DMS114 treated with DMSO at 0.1 percent for 48 hours (cell line): ENCODE results near the gene BAIAP2L1.
"Not testable (repeated sequence)": the region's sequence is repeated elsewhere in the genome, so short reads cannot be mapped to it uniquely, and the experiment has no call there.

Experiments used
- DNase-seq: peaks from one replicate; lab custom pipeline; 2025; ENCODE audit not compliant: unreplicated experiment; lab: John Stamatoyannopoulos, UW

The BAIAP2L1 gene

GRCh38 chr7:98399890-98400541, 874 bp downstream of the BAIAP2L1 start:
- DNase-seq: no peak

GRCh38 chr7:98399462-98399861, 1.4 kb downstream of the BAIAP2L1 start:
- no peak for DNase-seq

GRCh38 chr7:98398567-98399372, 2.1 kb downstream of the BAIAP2L1 start:
- no peak for DNase-seq

GRCh38 chr7:98396768-98397167, 4.1 kb downstream of the BAIAP2L1 start:
- DNase-seq: no peak

- no peak for DNase-seq
Observed at GRCh38 chr7:98395951-98396350, 4.9 kb downstream of the BAIAP2L1 start.

- DNase-seq: no peak
Observed at GRCh38 chr7:98395481-98395880, 5.4 kb downstream of the BAIAP2L1 start.

- no peak for DNase-seq
Observed at GRCh38 chr7:98394377-98394836, 6.5 kb downstream of the BAIAP2L1 start.

- DNase-seq: no peak
Observed at GRCh38 chr7:98387544-98388226, 13.2 kb downstream of the BAIAP2L1 start.

GRCh38 chr7:98387131-98387530, 13.8 kb downstream of the BAIAP2L1 start:
- DNase-seq: no peak

GRCh38 chr7:98385532-98385931, 15.4 kb downstream of the BAIAP2L1 start:
- not testable (repeated sequence) for DNase-seq

GRCh38 chr7:98378210-98378819, 22.6 kb downstream of the BAIAP2L1 start:
- DNase-seq: no peak

GRCh38 chr7:98376711-98377110, 24.2 kb downstream of the BAIAP2L1 start:
- DNase-seq: no peak

- no peak for DNase-seq
Observed at GRCh38 chr7:98375664-98376063, 25.2 kb downstream of the BAIAP2L1 start.

GRCh38 chr7:98374285-98374680, 26.6 kb downstream of the BAIAP2L1 start:
- no peak for DNase-seq

- DNase-seq: no peak
Observed at GRCh38 chr7:98372993-98373392, 27.9 kb downstream of the BAIAP2L1 start.

GRCh38 chr7:98369726-98370125, 31.2 kb downstream of the BAIAP2L1 start:
- no peak for DNase-seq

- no peak for DNase-seq
Observed at GRCh38 chr7:98368716-98369115, 32.2 kb downstream of the BAIAP2L1 start.

GRCh38 chr7:98366562-98366938, 34.3 kb downstream of the BAIAP2L1 start:
- no peak for DNase-seq

- DNase-seq: no peak
Observed at GRCh38 chr7:98365863-98366561, 34.9 kb downstream of the BAIAP2L1 start.

- no peak for DNase-seq
Observed at GRCh38 chr7:98364220-98364619, 36.7 kb downstream of the BAIAP2L1 start.

- DNase-seq: no peak
Observed at GRCh38 chr7:98362517-98362916, 38.4 kb downstream of the BAIAP2L1 start.
